GM21528 (cell line): ENCODE data around the gene AGXT.

ENCODE experiments used
- ATAC-seq: cut with Tn5 transposase; IDR thresholded peaks from one replicate; pipeline ENCODE4 v1.9.1; 2021; ENCODE audit warnings: mild to moderate bottlenecking, moderate library complexity; ENCODE audit not compliant: unreplicated experiment, low FRiP score

AGXT gene

GRCh38 chr2:240896394-240896793 lies 27.8 kb downstream of the AGXT start:
- ATAC-seq = no peak

DNA sequence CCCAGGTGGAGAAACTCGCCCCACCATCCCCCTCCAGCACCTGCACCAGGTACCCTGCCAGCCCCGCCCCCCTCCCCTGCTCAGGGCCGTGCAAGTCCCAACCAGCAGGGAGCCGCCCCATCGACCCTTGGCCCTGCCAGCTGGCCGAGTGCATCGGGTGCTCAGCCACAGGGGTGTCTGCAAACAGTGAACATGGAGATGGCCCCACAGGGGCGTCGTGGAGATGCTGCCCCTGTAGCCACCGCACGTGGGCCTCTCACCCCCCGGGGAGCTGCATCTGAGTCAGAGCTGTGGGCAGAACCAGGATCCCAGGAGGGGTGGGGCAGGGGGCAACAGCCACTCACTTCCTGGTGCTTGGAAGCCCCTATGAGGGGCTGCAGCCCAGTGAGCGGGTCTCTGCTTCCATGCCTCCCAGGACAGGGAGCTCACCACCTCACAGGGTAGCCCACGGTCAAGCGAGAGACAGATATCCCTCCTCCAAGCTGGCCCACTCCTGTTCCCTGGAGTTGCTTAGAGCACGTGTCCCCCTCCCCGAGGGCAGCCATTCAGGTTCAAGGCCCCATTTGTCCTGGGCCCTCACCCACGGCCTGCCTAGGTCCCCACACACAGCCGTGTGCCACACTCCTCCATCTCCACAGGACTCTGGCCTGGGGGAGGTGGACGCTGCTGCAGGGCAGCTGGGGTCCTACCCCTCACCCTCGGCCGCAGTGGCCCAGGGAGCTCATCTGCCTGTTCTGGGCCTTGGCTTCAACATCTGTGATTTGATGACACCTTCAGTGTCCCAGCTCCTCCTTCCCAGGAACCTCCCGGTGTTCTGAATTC lies 28.5 kb downstream of the AGXT start:
- no peak for ATAC-seq

DNA sequence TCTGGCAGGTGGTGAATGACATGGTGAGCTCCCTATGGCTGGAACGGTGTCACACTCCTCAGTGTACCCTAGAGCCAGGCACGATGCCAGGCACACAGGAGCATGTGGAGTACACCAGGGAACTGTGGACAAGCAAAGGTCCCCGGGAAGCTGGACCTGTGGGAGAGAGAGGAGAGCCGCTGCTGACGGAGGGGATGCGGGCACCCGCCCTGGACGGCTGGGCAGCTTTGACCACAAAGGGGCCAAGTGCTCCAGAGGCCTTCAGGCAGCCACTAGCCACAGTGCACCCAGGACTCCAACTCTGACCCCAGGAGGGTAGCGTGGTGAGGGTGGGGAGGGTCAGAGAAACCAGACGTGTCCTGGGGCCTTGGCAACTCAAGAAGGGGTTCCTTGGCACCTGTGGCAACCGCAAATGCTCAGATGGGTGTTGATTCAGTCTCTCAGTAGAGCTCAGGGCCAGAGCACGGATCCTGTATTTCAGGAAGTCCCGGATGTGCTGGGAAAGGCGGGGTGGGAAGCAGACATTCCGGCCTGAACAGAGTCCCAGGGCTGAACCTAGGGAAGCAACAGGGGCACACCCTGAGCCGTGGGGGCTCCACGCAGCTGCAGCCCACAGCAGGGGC lies 29.6 kb downstream of the AGXT start:
- ATAC-seq = no peak

GRCh38 chr2:240898731-240899467 lies 30.3 kb downstream of the AGXT start:
- ATAC-seq = no peak

DNA sequence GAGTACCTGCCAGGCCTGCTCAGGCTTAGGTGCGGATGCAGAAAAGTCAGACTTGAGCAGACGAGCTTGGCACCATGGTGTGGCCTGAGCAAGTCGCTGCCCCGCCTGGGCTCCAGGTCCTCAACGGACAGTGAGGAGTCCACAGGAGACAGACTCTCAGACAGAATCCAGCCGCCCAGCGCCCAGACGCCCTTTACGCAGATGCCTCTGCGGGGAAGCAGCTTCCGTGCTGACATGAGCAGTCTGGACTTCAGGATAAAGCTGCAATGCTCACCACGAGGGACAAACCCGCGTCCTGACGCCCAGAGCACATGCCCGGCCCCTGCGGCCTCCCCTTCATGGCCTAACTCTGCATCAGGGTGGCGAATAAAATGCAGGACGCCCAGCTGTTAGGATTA lies 30.8 kb downstream of the AGXT start:
- no peak for ATAC-seq

- no peak for ATAC-seq
Observed at GRCh38 chr2:240900141-240900860, 31.7 kb downstream of the AGXT start.

DNA sequence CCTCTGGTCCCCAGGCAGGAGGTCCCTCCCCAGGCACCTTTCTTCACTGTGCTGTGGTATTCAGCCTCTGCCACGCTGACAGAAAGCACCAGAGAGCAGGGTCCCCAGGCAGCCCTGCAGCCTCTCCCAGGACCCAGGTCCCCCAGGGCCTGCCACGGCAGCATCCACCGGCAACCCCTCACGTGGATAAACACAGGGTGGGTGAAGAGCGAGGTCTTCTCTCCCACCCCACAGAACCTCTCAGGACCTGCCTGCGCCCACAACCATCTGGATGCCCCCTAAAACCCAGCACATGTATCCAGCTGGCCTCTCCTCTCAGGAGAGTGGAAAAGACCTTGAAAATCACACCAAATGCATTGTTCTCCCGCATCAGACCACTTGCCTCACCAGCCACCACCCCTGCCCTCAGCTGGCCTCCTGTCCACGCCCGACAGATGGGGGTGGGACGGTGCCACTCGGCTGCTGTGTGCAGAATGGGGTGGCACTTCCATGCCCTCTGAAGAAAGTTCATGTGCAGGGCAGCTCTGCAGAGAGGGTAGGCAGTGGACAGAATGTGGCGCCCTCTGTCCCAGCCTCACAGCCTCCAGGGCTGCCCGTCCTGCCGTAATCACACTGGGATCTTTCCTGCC lies 33.5 kb downstream of the AGXT start:
- no peak for ATAC-seq

DNA sequence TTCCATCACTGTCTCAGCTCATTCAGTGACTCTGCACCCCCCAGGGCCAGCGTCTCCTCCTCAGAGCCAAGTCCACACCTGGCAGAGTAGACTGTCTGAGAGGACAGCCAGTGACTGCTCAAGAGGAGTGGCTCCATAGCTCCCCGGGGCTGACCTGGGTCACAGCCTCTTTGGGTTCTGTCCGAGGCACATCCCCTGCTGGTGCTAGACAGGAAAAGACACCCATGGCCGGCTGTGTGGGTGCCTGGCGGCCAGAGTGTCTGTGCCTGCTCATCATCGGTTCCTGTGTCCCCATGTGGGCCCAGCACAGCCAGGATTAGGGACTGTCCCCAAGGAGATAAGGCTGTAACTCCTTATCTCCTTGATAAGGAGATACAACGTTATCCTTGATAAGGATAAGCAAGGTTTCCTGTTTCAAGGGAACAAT lies 34.0 kb downstream of the AGXT start:
- ATAC-seq = no peak

GRCh38 chr2:240903191-240904060 lies 34.8 kb downstream of the AGXT start:
- ATAC-seq = no peak

DNA sequence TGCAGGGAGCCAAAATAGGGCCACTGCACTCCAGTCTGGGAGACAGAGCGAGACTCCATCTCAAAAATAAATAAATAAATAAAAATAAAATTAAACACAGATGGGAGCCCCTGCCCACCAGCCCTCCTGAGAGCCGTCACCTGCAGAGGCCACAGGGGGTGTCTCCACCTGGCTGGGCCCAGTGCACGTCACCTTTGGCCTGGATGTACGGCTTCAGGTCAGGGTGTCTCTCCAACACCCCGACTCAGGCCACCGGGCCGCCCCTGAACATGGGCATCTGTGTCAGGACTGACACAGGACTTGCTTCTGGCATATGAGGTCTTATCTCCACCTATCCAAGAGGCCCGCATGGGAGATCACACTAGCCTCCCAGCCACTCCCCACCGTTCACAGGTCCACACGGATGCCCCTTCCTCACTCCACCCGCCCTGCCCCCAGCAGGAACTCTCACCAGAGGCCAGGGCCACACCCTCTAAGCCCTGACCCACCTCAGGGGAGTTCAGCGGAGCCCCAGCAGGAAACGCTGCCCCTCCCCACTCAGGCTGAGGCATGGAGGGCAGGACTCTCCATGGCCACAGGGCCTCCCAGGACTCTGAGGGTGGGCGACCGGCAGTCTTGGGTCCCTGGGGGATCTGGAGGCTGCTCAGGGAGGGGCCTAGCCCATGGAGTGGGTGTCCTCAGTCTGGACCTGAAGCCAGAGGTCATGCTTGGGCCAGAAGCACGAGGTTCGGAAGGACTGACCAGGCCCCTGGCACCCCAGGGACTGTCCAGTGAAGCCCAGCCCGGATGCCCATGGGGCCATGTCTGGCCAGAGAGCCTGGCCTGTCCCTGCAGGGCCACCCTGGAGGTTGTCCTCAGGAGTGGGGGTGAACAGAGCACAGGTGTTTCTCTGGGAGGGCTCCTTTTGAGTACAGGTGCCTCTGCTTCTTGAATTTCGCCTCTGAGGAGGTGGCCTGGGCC lies 35.9 kb downstream of the AGXT start:
- ATAC-seq = no peak

DNA sequence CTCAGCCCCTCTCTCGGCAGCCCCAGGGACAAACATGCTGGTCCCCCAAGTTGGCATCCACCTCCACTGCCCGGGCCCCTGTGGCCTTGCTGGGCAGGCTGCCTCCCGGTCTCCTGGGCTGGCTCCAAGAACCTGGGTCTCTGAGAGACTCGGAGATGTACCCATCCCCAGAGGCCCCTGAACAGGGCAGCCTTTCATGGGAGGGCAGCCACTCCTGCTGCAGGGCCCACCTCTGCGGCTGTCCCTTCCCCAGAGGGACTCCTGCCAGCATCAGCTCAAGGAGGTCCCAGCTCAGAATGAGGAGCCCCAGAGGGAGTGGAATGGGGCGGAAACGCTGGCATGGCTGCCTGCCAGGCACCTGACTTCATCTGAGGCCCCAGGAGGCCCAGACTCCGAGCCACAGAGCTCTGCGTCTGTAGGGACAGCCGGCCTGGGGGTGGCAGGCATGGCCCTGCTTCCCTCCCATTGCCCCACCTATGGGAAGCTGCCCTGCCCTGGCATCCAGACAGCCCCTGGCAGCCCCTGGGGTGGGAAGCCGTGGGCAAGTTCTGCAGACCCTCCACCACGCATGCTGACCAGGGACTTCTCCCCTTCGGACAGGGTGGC lies 36.7 kb downstream of the AGXT start:
- ATAC-seq = no peak

DNA sequence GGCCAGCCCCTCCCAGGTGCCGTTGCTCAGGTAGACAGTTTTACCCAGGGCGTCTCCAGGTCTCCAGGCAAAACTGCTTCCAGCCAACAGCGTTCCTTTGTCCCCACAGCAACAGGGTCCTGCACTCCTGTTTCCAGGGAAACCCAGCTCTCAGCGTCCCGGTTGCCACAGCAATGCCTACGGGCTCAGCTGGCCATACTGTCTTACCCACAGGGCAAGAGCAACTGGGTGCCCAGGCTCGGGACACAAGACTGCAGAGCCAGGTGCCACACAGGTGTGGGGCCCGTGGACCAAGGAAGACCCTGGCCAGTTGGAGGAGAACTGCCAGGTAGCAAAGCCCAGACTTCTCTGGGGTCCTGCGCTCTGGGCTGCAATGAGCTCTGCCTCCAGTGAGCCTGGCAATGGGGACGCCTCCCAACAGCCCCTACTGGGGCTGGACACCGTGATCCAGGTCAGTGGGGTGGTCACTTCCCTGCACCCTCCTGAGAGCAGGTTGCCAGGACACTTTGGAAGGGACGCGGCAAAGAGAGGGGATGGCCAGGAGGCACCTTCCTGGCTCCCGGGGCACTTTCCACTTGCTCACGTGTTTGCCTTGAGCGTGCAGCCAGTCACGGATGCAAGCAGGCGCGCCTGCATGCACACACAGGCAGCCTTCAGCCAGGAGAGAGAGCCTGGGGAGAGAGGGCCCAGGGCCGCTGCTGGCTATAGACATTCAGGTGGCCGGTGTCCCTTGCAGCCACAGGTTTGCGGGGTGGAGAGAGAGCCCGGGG lies 37.7 kb downstream of the AGXT start, which contains the start of gene CROCC2:
Gene CROCC2 (plus strand): TSS at position 196 of the 770 bp plus-strand sequence. CDS start 178 bp downstream, at position 374.
- no peak for ATAC-seq

GRCh38 chr2:240906911-240907590 lies 38.4 kb downstream of the AGXT start:
- no peak for ATAC-seq

DNA sequence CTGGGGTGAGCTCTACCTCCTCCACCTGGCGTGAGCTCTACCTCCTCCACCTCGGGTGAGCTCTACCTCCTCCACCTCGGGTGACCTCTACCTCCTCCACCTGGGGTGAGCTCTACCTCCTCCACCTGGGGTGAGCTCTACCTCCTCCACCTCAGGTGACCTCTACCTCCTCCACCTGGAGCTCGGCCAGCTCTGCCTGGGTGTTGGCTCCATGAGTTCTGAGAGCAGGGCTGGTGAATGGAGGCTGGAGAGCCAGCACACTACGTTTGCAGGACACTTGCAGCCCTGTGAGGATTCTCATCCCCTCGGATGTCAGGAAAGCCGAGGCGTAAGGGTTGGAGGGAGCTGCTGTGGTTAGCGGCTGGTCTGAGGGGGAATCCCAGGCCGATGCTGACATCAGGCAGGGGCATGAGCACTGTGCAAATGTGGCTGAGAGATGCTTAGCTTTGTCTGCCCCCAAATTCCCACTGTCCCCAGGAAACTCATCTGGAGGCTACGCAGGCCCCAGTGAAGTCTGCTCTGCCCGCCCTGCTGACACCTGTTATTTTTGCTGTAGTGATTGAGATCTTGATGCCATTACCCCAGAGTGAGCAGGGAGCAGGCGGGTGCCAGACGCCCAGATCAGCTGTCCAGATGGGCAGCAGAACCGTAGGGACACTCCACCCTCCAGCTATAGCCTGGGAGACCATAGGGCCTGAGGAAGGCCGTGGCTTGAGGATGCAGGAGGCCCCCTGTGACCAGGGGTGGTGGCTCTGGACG lies 40.8 kb downstream of the AGXT start:
- ATAC-seq = no peak

- no peak for ATAC-seq
Observed at GRCh38 chr2:240911641-240912265, 43.1 kb downstream of the AGXT start.
